B cell (primary cell): Measurements from ENCODE around the gene ADSS1. TPM values are rescaled to one million over a fixed set of nuclear protein-coding genes. Genes with fewer than 3 reads are reported as not detected.
A peak's percentile ranks its signal among the peaks of the same experiment; 100 is the strongest.

Experiments
- ATAC-seq: fragments of 200-7000 bp; cut with Tn5 transposase; one replicate; pipeline ENCODE4 v1.10.0; 2021; ENCODE audit warnings: low read depth, mild to moderate bottlenecking, moderate number of reproducible peaks, moderate library complexity
- CTCF ChIA-PET: fragments of 350-600 bp; sonication (Branson Sonifier 250); formaldehyde crosslinking; loops from one replicate; lab custom pipeline; 2021; ENCODE audit warnings: antibody characterized with exemption, inconsistent platforms; lab: Charles Lee
- POLR2A ChIA-PET: fragments of 350-600 bp; sonication (Branson Sonifier 250); formaldehyde crosslinking; loops from one replicate; lab custom pipeline; 2021; ENCODE audit warnings: antibody characterized with exemption; lab: Charles Lee
- DNase-seq: peaks from one replicate; pipeline ENCODE4 v3.0.0; 2013
- H2AFZ ChIP-seq: 2 replicates; pipeline ENCODE4 v1.6.1; 2012; ENCODE audit warnings: mild to moderate bottlenecking, low read depth, low read length; ENCODE audit not compliant: insufficient read depth, poor library complexity, severe bottlenecking
- H3K27ac ChIP-seq, 2 donors: 1 replicate in 1 of 2; 2 replicates in 1 of 2; pipeline ENCODE4 v1.5.1; 2012 to 2013; ENCODE audit warnings: low read length in 2 of 2, mild to moderate bottlenecking in 2 of 2, moderate library complexity in 1 of 2
- H3K27me3 ChIP-seq, 4 experiments: fragments of 200-600 bp in 1 of 4; sonication (generic) in 1 of 4; replicated peaks in 1 of 4; 1 replicate in 2 of 4; 2 replicates in 2 of 4; pipeline versions ENCODE4 v1.6.1 to v1.7.0; 2013 to 2016; ENCODE audit warnings: low read length in 3 of 4, mild to moderate bottlenecking in 2 of 4, mixed read lengths in 1 of 4, moderate library complexity in 1 of 4; ENCODE audit not compliant: insufficient read depth in 4 of 4, control insufficient read depth in 3 of 4; ENCODE audit errors: control extremely low read depth in 1 of 4
- H3K36me3 ChIP-seq, 2 experiments: replicated peaks in 1 of 2; 1 replicate in 1 of 2; 2 replicates in 1 of 2; pipeline versions ENCODE4 v1.6.1 to v1.7.1; 2013; ENCODE audit warnings: low read length in 1 of 2; ENCODE audit not compliant: insufficient read depth in 2 of 2, control insufficient read depth in 1 of 2; ENCODE audit errors: control extremely low read depth in 1 of 2, extremely low read depth in 1 of 2
- H3K4me1 ChIP-seq, 2 donors: fragments of 200-600 bp in 1 of 2; sonication (generic) in 1 of 2; 1 replicate in 1 of 2; 2 replicates in 1 of 2; pipeline versions ENCODE4 v1.5.1 to v1.6.1; 2013 to 2017; ENCODE audit warnings: low read length in 2 of 2; ENCODE audit not compliant: control insufficient read depth in 2 of 2, insufficient read depth in 2 of 2
- H3K4me2 ChIP-seq: replicated peaks from 2 replicates; pipeline ENCODE3; 2012; ENCODE audit warnings: mild to moderate bottlenecking, low read depth, low read length; ENCODE audit not compliant: poor library complexity, severe bottlenecking
- H3K4me3 ChIP-seq, 5 experiments: fragments of 200-600 bp in 1 of 5; sonication (generic) in 1 of 5; 1 replicate in 3 of 5; 2 replicates in 2 of 5; pipeline versions ENCODE4 v1.5.1 to v1.7.0; 2011 to 2016; ENCODE audit warnings: low read length in 4 of 5, mild to moderate bottlenecking in 4 of 5, low read depth in 2 of 5, control low read depth in 1 of 5, moderate library complexity in 1 of 5; ENCODE audit not compliant: insufficient read depth in 1 of 5; ENCODE audit errors: control extremely low read depth in 1 of 5, extremely low read depth in 1 of 5
- H3K79me2 ChIP-seq: fragments of 200-600 bp; sonication (generic); one replicate; pipeline ENCODE4 v1.6.0; 2016; ENCODE audit warnings: low read length; ENCODE audit not compliant: control insufficient read depth, insufficient read depth
- H3K9ac ChIP-seq: fragments of 200-600 bp; sonication (generic); 2 replicates; pipeline ENCODE4 v1.6.1; 2017; ENCODE audit warnings: mild to moderate bottlenecking, low read length, moderate library complexity
- H3K9me3 ChIP-seq, 3 donors: one replicate each; pipeline versions ENCODE4 v1.6.1 to v1.7.1; 2013; ENCODE audit warnings: low read length in 2 of 3; ENCODE audit not compliant: control insufficient read depth in 2 of 3, insufficient read depth in 1 of 3; ENCODE audit errors: control extremely low read depth in 1 of 3
- H4K20me1 ChIP-seq: 2 replicates; pipeline ENCODE4 v1.6.0; 2012; ENCODE audit warnings: mild to moderate bottlenecking, low read length; ENCODE audit not compliant: insufficient read depth, control insufficient read depth, poor library complexity, severe bottlenecking
- H3K27ac Mint-ChIP-seq: one replicate; pipeline ENCODE4 v1.8.0; 2021; ENCODE audit warnings: mixed read lengths
- H3K27me3 Mint-ChIP-seq: one replicate; pipeline ENCODE4 v1.8.0; 2021; ENCODE audit warnings: mixed read lengths
- H3K4me1 Mint-ChIP-seq: one replicate; pipeline ENCODE4 v1.8.0; 2021; ENCODE audit warnings: mixed read lengths
- H3K4me3 Mint-ChIP-seq: one replicate; pipeline ENCODE4 v1.8.0; 2021; ENCODE audit warnings: mixed read lengths
- H3K9me3 Mint-ChIP-seq: one replicate; pipeline ENCODE4 v1.8.0; 2022; ENCODE audit warnings: mixed read lengths; ENCODE audit not compliant: insufficient read depth
- EZH2 ChIP-seq: IDR thresholded peaks from 2 replicates; pipeline ENCODE4 v1.6.1; 2012; ENCODE audit warnings: borderline replicate concordance, low read depth, mild to moderate bottlenecking, moderate library complexity, low read length; ENCODE audit not compliant: insufficient read depth, poor library complexity, severe bottlenecking
- WGBS: methylation state at CpG from one replicate; pipeline ENCODE4 v1.1.5; 2013; ENCODE audit warnings: missing lambda C conversion rate; ENCODE audit not compliant: insufficient coverage; 5-methylcytosine and 5-hydroxymethylcytosine counted together
- intact Hi-C: fragments of 100-400 bp; cut with micrococcal nuclease; formaldehyde crosslinking; loops from one replicate; pipeline ENCODE4 v1.10.0; 2022
- polyA plus RNA-seq: library from polyadenylated mRNA; depleted of rRNA; stranded (reverse); fragments of >200 nt; gene quantifications from 2 replicates; pipeline ENCODE4 v1.2.3, GENCODE V29; 2012
- total RNA-seq, 2 donors: library from RNA; stranded (reverse); fragments of 120-200 nt in 1 of 2; gene quantifications; 1 replicate in 1 of 2; 2 replicates in 1 of 2; pipeline versions ENCODE4 v1.2.3 to v1.2.4, GENCODE V29; 2013 to 2022
- TF ChIP-seq, protein P1 (sequence below): fragments of 200-600 bp; IDR thresholded peaks from one replicate; pipeline ENCODE4 v1.8.0; 2022; ENCODE audit warnings: antibody characterized with exemption, mild to moderate bottlenecking

The ADSS1 gene
- total and polyA plus RNA-seq, 2 donors (not counting 1 experiment from before 2014, with no cell fraction given) = 0.33 to 1.7 TPM

GRCh38 chr14:104752423-104752734, 28.4 kb downstream of the ADSS1 start:
- Mint-ChIP-seq H3K27me3 (no peaks in the 10 kb centered on the region), H3K4me1 (peaks cover 33% of the 10 kb centered on the region), H3K27ac (peak overlapping the region; percentile 95), H3K4me3 (peak overlapping the region; percentile 91), H3K9me3 (no peaks in the 10 kb centered on the region)
- Histone ChIP-seq H4K20me1 (peaks cover 34% of the 10 kb centered on the region), H3K27me3 (no peaks in the 10 kb centered on the region), H3K4me1 (peaks cover 18 to 24% of the 10 kb centered on the region in 2 donors), H3K9ac (peak overlapping the region; percentile 88), H3K27ac (peak overlapping the region; percentile 80 to 90), H3K79me2 (peaks cover 32% of the 10 kb centered on the region), H3K36me3 (peaks cover 0 to 17% of the 10 kb centered on the region in 2 experiments), H2AFZ (peak overlapping the region; percentile 82), H3K4me3 (peak overlapping the region; percentile 22 to 98 (median 91)), H3K9me3 (peaks cover 0 to 14% (median 0%) of the 10 kb centered on the region in 3 donors), H3K4me2 (peak overlapping the region; percentile 94)
- DNase-seq = peak; percentile 99
- POLR2A ChIA-PET = interaction anchor here (0.6 to 1.6 kb wide), 10 partner anchors 28 to 1188 kb away, joined by 3 to 9 read pairs (median 4); partner anchors contain the start of genes ADSS1, GPR132 and ZBTB42
- ATAC-seq = no peak
- CTCF ChIA-PET = interaction anchor here (0.5 to 2.5 kb wide), 9 partner anchors 10 to 675 kb away, joined by 3 to 12 read pairs (median 3); partner anchors contain the start of gene ADSS1
- intact Hi-C loops = loop anchor here (1.0 to 5.0 kb wide), 8 partner anchors 16 to 1035 kb away; partner anchors contain the start of genes ADSS1, BRF1, GPR132 and XRCC3
- no peak for TF ChIP-seq EZH2
- TF ChIP-seq, protein P1, sequence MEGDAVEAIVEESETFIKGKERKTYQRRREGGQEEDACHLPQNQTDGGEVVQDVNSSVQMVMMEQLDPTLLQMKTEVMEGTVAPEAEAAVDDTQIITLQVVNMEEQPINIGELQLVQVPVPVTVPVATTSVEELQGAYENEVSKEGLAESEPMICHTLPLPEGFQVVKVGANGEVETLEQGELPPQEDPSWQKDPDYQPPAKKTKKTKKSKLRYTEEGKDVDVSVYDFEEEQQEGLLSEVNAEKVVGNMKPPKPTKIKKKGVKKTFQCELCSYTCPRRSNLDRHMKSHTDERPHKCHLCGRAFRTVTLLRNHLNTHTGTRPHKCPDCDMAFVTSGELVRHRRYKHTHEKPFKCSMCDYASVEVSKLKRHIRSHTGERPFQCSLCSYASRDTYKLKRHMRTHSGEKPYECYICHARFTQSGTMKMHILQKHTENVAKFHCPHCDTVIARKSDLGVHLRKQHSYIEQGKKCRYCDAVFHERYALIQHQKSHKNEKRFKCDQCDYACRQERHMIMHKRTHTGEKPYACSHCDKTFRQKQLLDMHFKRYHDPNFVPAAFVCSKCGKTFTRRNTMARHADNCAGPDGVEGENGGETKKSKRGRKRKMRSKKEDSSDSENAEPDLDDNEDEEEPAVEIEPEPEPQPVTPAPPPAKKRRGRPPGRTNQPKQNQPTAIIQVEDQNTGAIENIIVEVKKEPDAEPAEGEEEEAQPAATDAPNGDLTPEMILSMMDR = no peak
- WGBS = 3% methylated on average over 21 of the region's 21 CpGs
